ENCODE results near the gene OR1J4.

DNA sequence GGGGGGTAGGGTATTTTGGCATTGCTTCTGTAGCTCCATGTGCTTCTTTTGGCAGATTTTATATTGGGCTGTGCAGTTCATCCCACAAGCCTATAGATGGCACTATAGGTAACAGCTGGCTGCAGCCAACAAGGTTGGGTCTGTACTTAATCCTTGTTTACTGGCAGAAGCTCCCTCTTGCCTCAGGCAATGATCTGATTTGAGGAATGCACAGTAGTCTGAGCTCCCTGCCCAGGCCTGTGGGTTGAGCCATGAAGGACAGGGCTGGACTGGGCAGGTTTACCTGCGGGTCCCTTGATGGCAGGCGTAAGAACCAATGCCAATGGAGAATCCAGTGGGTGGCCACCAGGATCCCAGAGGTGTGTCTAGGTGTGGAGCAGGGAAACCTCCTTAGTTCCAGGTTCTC, 20.1 kb upstream of the OR1J4 start:
- no peak for TF ChIP-seq EP300 (IDR thresholded peaks at IDR 0.05)
- TF ChIP-seq, protein P1, sequence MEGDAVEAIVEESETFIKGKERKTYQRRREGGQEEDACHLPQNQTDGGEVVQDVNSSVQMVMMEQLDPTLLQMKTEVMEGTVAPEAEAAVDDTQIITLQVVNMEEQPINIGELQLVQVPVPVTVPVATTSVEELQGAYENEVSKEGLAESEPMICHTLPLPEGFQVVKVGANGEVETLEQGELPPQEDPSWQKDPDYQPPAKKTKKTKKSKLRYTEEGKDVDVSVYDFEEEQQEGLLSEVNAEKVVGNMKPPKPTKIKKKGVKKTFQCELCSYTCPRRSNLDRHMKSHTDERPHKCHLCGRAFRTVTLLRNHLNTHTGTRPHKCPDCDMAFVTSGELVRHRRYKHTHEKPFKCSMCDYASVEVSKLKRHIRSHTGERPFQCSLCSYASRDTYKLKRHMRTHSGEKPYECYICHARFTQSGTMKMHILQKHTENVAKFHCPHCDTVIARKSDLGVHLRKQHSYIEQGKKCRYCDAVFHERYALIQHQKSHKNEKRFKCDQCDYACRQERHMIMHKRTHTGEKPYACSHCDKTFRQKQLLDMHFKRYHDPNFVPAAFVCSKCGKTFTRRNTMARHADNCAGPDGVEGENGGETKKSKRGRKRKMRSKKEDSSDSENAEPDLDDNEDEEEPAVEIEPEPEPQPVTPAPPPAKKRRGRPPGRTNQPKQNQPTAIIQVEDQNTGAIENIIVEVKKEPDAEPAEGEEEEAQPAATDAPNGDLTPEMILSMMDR (IDR thresholded peaks at IDR 0.05) = peak in 2 of 4 experiments; percentile 16 to 53
- no peak for TF ChIP-seq POLR2A (IDR thresholded peaks at IDR 0.05)
- TF ChIP-seq POLR2AphosphoS5 (IDR thresholded peaks at IDR 0.05) = no peak

Data from gastroesophageal sphincter (tissue), 3 donors.